Common myeloid progenitor, CD34-positive (primary cell): Measurements from ENCODE around the gene NRARP.

Source experiments
- CTCF ChIA-PET: fragments of 350-600 bp; sonication (Branson Sonifier 250); formaldehyde crosslinking; loops from one replicate; lab custom pipeline; 2021; ENCODE audit warnings: antibody characterized with exemption; lab: Charles Lee
- POLR2A ChIA-PET: fragments of 350-600 bp; sonication (Branson Sonifier 250); formaldehyde crosslinking; loops from one replicate; lab custom pipeline; 2021; ENCODE audit warnings: antibody characterized with exemption; lab: Charles Lee
- DNase-seq, 3 donors: peaks; one replicate each; pipeline versions ENCODE4 v3.0.0 to v3.0.0-alpha.2; 2013
- H3K27ac ChIP-seq, 2 experiments: 1 replicate in 1 of 2; 2 replicates in 1 of 2; pipeline ENCODE4 v1.7.0; 2013; ENCODE audit warnings: inconsistent platforms in 2 of 2, low read length in 2 of 2, mild to moderate bottlenecking in 2 of 2, low read depth in 1 of 2, moderate library complexity in 1 of 2; ENCODE audit not compliant: severe bottlenecking in 2 of 2, insufficient read depth in 1 of 2, poor library complexity in 1 of 2
- H3K27me3 ChIP-seq, 5 experiments: replicated peaks in 2 of 5; 1 replicate in 3 of 5; 2 replicates in 2 of 5; pipeline versions ENCODE4 v1.6.1 to v1.7.0; 2013; ENCODE audit warnings: low read length in 4 of 5, mild to moderate bottlenecking in 2 of 5, moderate library complexity in 2 of 5, inconsistent platforms in 1 of 5; ENCODE audit not compliant: insufficient read depth in 5 of 5, control insufficient read depth in 4 of 5
- H3K36me3 ChIP-seq, 4 experiments: 1 replicate in 2 of 4; 2 replicates in 2 of 4; pipeline versions ENCODE4 v1.6.1 to v1.7.0; 2013; ENCODE audit warnings: low read length in 3 of 4, control low read depth in 1 of 4, mild to moderate bottlenecking in 1 of 4; ENCODE audit not compliant: control insufficient read depth in 4 of 4, insufficient read depth in 4 of 4
- H3K4me1 ChIP-seq, 4 experiments: 1 replicate in 3 of 4; 2 replicates in 1 of 4; pipeline versions ENCODE4 v1.6.1 to v1.7.1; 2013; ENCODE audit warnings: low read length in 3 of 4, mild to moderate bottlenecking in 3 of 4, control low read depth in 1 of 4, inconsistent platforms in 1 of 4, moderate library complexity in 1 of 4; ENCODE audit not compliant: control insufficient read depth in 4 of 4, insufficient read depth in 4 of 4; ENCODE audit errors: control extremely low read depth in 1 of 4
- H3K4me3 ChIP-seq, 7 experiments: 1 replicate in 4 of 7; 2 replicates in 3 of 7; pipeline versions ENCODE4 v1.5.1 to v1.7.0; 2013; ENCODE audit warnings: mild to moderate bottlenecking in 7 of 7, low read length in 6 of 7, moderate library complexity in 6 of 7, inconsistent platforms in 2 of 7, low read depth in 2 of 7, control low read depth in 1 of 7; ENCODE audit not compliant: insufficient read depth in 4 of 7, control insufficient read depth in 1 of 7; ENCODE audit errors: extremely low read depth in 1 of 7
- H3K9me3 ChIP-seq, 5 experiments: 1 replicate in 4 of 5; 2 replicates in 1 of 5; pipeline versions ENCODE4 v1.6.1 to v1.7.1; 2013; ENCODE audit warnings: low read length in 4 of 5, mild to moderate bottlenecking in 2 of 5, inconsistent platforms in 1 of 5, low read depth in 1 of 5, moderate library complexity in 1 of 5; ENCODE audit not compliant: control insufficient read depth in 4 of 5, insufficient read depth in 2 of 5; ENCODE audit errors: control extremely low read depth in 1 of 5
- WGBS: methylation state at CpG from one replicate; pipeline ENCODE4 v1.1.5; 2013; ENCODE audit not compliant: insufficient coverage; 5-methylcytosine and 5-hydroxymethylcytosine counted together

NRARP gene

DNA sequence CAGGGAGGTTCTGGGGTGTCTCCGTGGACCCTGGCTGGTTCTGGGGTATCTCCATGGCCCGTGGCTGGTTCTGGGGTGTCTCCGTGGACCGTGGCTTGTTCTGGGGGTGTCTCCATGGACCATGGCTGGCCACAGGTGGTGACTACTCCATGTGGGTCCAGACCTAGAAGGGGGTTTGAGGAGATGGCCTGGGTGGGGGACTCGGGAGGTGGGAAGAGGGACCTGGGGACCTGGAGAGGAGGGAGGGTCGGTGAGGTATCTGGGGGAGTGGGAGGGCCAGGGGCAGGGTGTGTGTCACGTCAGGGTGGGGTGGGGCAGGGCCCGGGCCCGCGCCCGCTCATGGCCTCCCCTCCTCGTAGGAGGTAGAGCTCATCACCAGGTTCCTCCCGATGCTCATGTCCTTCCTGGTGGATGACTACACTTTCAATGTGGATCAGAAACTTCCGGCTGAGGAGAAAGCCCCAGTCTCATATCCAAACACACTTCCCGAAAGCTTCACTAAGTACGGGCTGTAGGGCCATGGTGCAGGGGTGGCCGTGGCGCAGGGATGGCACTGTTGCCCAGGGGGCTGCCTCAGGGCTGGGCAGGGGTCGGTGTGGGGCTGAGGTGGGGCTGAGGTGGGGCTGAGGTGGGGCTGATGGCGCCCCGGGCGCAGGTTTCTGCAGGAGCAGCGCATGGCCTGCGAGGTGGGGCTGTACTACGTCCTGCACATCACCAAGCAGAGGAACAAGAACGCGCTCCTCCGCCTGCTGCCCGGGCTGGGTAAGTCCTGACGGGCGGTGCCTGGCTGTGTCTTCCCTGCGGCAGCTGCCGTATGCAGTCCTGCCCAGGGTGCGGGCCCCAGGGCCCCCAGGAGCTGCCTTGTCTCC lies 35.3 kb downstream of the NRARP start:
- ChIA-PET CTCF (interaction anchor here (1.1 to 2.8 kb wide), 3 partner anchors 10 to 29 kb away, joined by 3 to 12 read pairs (median 4); partner anchors contain the start of genes NELFB and TOR4A), POLR2A (no interaction called here)
- H3K9me3 ChIP-seq, result no peaks in the 10 kb centered on the region
- DNase-seq, result no peak
- no peak overlapping the region for H3K27ac ChIP-seq
- peaks cover 0 to 35% (median 28%) of the 10 kb centered on the region in 4 experiments for H3K4me1 ChIP-seq
- H3K27me3 ChIP-seq, result no peaks in the 10 kb centered on the region
- peaks cover 5 to 59% (median 47%) of the 10 kb centered on the region in 4 experiments for H3K36me3 ChIP-seq
- WGBS, result 92% methylated on average over 23 of the region's 34 CpGs
- no peak overlapping the region for H3K4me3 ChIP-seq

DNA sequence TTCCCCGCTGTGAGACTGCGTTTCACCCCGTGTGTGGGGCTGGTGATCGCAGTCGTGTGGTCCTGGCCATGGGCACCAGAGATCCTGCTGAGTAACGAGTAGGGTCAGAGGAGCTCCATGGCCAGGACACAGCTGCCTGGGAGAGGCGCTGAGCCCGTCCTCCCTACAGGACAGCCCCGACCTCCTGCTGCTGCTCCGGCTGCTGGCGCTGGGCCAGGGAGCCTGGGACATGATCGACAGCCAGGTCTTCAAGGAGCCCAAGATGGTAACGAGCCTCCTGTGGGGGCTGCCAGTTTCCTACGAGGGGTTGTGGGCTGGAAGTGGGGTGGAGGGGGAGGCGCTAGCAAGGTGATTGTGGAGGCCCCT lies 35.9 kb downstream of the NRARP start:
- H3K27ac ChIP-seq, result no peak overlapping the region
- peaks cover 5 to 58% (median 47%) of the 10 kb centered on the region in 4 experiments for H3K36me3 ChIP-seq
- WGBS, result 97% methylated on average over 9 of the region's 15 CpGs
- no peaks in the 10 kb centered on the region for H3K9me3 ChIP-seq
- H3K27me3 ChIP-seq, result no peaks in the 10 kb centered on the region
- no peak for DNase-seq
- POLR2A ChIA-PET, result no interaction called here
- CTCF ChIA-PET, result interaction anchor here (2.8 kb wide), 1 partner anchor 9 kb away, joined by 12 read pairs; the partner anchor contains the start of gene NELFB
- peaks cover 0 to 30% (median 22%) of the 10 kb centered on the region in 4 experiments for H3K4me1 ChIP-seq
- H3K4me3 ChIP-seq, result no peak overlapping the region

DNA sequence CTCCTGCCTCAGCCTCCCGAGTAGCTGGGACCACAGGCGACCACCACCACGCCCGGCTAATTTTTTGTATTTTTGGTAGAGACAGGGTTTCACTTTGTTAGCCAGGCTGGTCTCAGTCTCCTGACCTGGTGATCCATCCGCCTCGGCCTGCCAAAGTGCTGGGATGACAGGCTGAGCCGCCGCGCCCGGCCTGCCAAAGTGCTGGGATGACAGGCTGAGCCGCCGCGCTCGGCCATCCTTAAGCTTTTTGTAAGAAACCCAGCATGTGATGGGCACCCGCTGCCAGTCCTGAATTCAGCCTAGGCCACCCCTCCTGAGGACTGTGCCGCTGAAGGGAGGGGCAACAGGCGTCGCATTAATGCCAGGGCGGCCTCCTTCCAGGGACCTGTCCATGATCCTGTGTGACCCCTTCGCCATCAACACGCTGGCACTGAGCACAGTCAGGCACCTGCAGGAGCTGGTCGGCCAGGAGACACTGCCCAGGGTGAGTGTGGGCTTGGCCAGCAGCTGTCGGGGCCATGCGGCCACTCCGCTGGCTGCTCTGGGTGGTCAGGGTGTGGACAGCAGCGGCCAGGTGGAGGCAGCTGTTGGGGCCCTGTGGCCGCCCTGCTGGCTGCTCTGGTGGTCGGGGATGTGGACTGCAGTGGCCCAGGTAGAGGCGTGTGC lies 36.4 kb downstream of the NRARP start:
- Histone ChIP-seq H3K9me3 (no peaks in the 10 kb centered on the region), H3K27ac (no peak overlapping the region), H3K27me3 (no peaks in the 10 kb centered on the region), H3K4me1 (peaks cover 0 to 25% (median 18%) of the 10 kb centered on the region in 4 experiments), H3K4me3 (no peak overlapping the region), H3K36me3 (peaks cover 5 to 56% (median 43%) of the 10 kb centered on the region in 4 experiments)
- CTCF ChIA-PET, result interaction anchor here (1.4 to 2.8 kb wide), 2 partner anchors 9 to 11 kb away, joined by 3 to 12 read pairs; partner anchors contain the start of gene NELFB
- POLR2A ChIA-PET, result no interaction called here
- no peak for DNase-seq
- WGBS, result 95% methylated on average over 23 of the region's 29 CpGs

DNA sequence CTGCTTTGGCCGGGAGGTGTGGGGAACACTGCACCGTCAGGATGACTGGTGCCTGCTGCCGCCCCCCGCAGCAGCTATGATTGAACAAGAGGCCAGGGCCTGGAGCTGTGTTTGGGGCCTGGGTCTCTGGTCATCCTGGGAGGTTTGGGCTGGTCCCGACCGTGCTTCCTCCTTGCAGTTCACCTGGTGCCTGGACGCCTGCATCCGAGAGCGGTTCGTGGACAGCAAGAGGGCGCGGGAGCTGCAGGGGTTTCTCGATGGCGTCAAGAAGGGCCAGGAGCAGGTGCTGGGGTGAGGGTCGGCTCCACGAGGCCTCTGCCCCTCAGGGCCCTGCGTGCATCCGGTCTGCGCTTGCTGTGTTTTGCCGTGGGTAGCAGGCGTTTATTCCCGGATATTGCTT lies 38.0 kb downstream of the NRARP start:
- no peak overlapping the region for H3K27ac ChIP-seq
- DNase-seq, result no peak
- WGBS, result 99% methylated on average over 19 of the region's 22 CpGs
- H3K27me3 ChIP-seq, result no peaks in the 10 kb centered on the region
- H3K4me1 ChIP-seq, result peaks cover 0 to 19% (median 15%) of the 10 kb centered on the region in 4 experiments
- no peak overlapping the region for H3K4me3 ChIP-seq
- peaks cover 7 to 50% (median 37%) of the 10 kb centered on the region in 4 experiments for H3K36me3 ChIP-seq
- no peaks in the 10 kb centered on the region for H3K9me3 ChIP-seq
- ChIA-PET POLR2A (no interaction called here), CTCF (interaction anchor here (1.4 kb wide), 2 partner anchors 10 to 13 kb away, joined by 3 read pairs; partner anchors contain the start of gene TOR4A)

DNA sequence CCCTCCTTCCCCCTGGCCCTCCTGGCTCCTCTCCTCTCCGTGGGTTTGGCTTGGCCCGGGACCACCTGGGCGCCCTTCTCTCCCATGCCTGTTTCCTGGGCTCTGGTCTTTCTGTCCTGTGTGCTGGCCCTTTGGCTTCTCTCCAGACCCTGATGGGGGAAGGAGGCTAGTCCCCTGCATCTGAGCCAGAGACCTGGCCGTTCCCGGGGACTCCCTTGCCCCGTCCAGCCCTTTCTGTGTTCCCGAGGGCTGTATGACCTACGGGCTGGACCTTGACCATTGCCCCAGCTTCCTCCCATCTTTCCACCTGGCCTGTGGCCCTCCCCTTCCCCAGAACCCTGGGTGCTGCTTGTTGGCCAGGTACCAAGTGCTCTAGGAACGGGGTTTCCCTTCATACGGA lies 38.6 kb downstream of the NRARP start:
- H3K36me3 ChIP-seq, result peaks cover 6 to 48% (median 36%) of the 10 kb centered on the region in 4 experiments
- peaks cover 0 to 14% (median 10%) of the 10 kb centered on the region in 4 experiments for H3K4me1 ChIP-seq
- no peaks in the 10 kb centered on the region for H3K9me3 ChIP-seq
- no peak overlapping the region for H3K4me3 ChIP-seq
- CTCF ChIA-PET, result interaction anchor here (1.1 to 1.4 kb wide), 3 partner anchors 10 to 23 kb away, joined by 3 read pairs; partner anchors contain the start of genes TOR4A and TUBB4B
- no peak overlapping the region for H3K27ac ChIP-seq
- DNase-seq, result no peak
- WGBS, result 93% methylated on average over 8 of the region's 10 CpGs
- POLR2A ChIA-PET, result no interaction called here
- no peaks in the 10 kb centered on the region for H3K27me3 ChIP-seq

DNA sequence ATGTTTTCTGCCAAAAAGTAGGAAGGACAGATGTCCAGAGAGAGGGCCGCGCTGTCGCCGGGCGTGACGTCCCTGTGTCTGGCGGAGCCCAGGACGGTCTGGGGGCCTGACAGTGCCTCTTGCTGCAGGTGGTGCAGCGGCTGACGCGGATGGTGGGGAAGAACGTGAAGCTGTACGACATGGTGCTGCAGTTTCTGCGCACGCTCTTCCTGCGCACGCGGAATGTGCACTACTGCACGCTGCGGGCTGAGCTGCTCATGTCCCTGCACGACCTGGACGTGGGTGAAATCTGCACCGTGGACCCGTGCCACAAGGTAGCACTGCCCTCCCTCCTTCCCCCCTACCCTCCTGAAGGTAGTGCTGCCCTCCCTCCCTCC lies 39.2 kb downstream of the NRARP start:
- Histone ChIP-seq H3K4me1 (peaks cover 0 to 8% (median 4%) of the 10 kb centered on the region in 4 experiments), H3K27me3 (no peaks in the 10 kb centered on the region), H3K36me3 (peaks cover 6 to 51% (median 38%) of the 10 kb centered on the region in 4 experiments), H3K4me3 (no peak overlapping the region), H3K9me3 (no peaks in the 10 kb centered on the region), H3K27ac (no peak overlapping the region)
- 94% methylated on average over 24 of the region's 24 CpGs for WGBS
- DNase-seq, result no peak
- ChIA-PET CTCF (interaction anchor here (0.6 to 2.5 kb wide), 4 partner anchors 9 to 74 kb away, joined by 3 to 10 read pairs (median 3); partner anchors contain the start of genes ANAPC2, SSNA1, TOR4A and TUBB4B), POLR2A (no interaction called here)
